Neural cell (in vitro differentiated cells): ENCODE measurements around the gene ALDOA. TPM values are rescaled to one million over a fixed set of nuclear protein-coding genes. Genes with fewer than 3 reads are reported as not detected.

Experiments
- H2AFZ ChIP-seq: fragments of 200-600, 300-800 bp; sonication (generic), shearing (Covaris generic); 2 replicates; pipeline ENCODE4 v1.6.0; 2014; ENCODE audit warnings: low read depth, mild to moderate bottlenecking, antibody characterized with exemption, low read length, moderate library complexity
- H3F3A ChIP-seq: fragments of 200-600 bp; shearing (Covaris generic); 2 replicates; pipeline ENCODE4 v1.6.1; 2016; ENCODE audit warnings: mild to moderate bottlenecking, moderate library complexity, mixed read lengths, antibody characterized with exemption, low read length; ENCODE audit not compliant: insufficient read depth, poor library complexity, severe bottlenecking
- H3K27ac ChIP-seq: fragments of 200-600, 300-800 bp; sonication (generic), shearing (Covaris generic); 2 replicates; pipeline ENCODE4 v1.5.1; 2014; ENCODE audit warnings: mild to moderate bottlenecking, low read length, moderate library complexity
- H3K27me3 ChIP-seq: fragments of 300-800, 200-600 bp; sonication (generic), shearing (Covaris generic); 2 replicates; pipeline ENCODE4 v1.6.0; 2014; ENCODE audit warnings: mild to moderate bottlenecking, low read depth, low read length, moderate library complexity; ENCODE audit not compliant: insufficient read depth
- H3K36me3 ChIP-seq: fragments of 300-800, 200-600 bp; sonication (generic), shearing (Covaris generic); 2 replicates; pipeline ENCODE4 v1.5.1; 2014; ENCODE audit warnings: mild to moderate bottlenecking, antibody characterized with exemption, low read length, moderate library complexity; ENCODE audit not compliant: insufficient read depth
- H3K4me2 ChIP-seq: fragments of 300-800, 200-600 bp; sonication (generic), shearing (Covaris generic); 2 replicates; pipeline ENCODE4 v1.6.0; 2014; ENCODE audit warnings: mild to moderate bottlenecking, low read length
- H3K4me3 ChIP-seq: fragments of 300-800, 200-600 bp; sonication (generic), shearing (Covaris generic); 2 replicates; pipeline ENCODE4 v1.5.1; 2014; ENCODE audit warnings: mild to moderate bottlenecking, low read length, moderate library complexity
- H3K79me2 ChIP-seq: fragments of 200-600 bp; shearing (Covaris generic); replicated peaks from 2 replicates; pipeline ENCODE4 v1.6.0; 2014; ENCODE audit warnings: mild to moderate bottlenecking, low read length, moderate library complexity; ENCODE audit not compliant: insufficient read depth
- H3K9ac ChIP-seq: fragments of 300-800, 200-600 bp; sonication (generic), shearing (Covaris generic); 2 replicates; pipeline ENCODE4 v1.6.1; 2016; ENCODE audit warnings: mild to moderate bottlenecking, low read length, mixed read lengths
- H3K9me2 ChIP-seq: fragments of 200-600 bp; shearing (Covaris generic); 2 replicates; pipeline ENCODE4 v1.6.1; 2016; ENCODE audit warnings: mild to moderate bottlenecking, low read length, mixed read lengths; ENCODE audit not compliant: insufficient read depth
- H3K9me3 ChIP-seq: fragments of 200-600, 300-800 bp; sonication (generic), shearing (Covaris generic); 2 replicates; pipeline ENCODE4 v1.6.1; 2016; ENCODE audit warnings: mild to moderate bottlenecking, mixed run types, low read length, moderate library complexity, mixed read lengths
- H4K20me1 ChIP-seq: fragments of 200-600 bp; shearing (Covaris generic); 2 replicates; pipeline ENCODE4 v1.6.1; 2016; ENCODE audit warnings: mild to moderate bottlenecking, mixed run types; ENCODE audit not compliant: insufficient read depth
- EP300 ChIP-seq: fragments of 450-650 bp; conservative IDR thresholded peaks from 2 replicates; pipeline ENCODE4 v1.6.1; 2014; ENCODE audit warnings: antibody characterized with exemption, mild to moderate bottlenecking, moderate library complexity; ENCODE audit not compliant: poor library complexity, severe bottlenecking
- EZH2 ChIP-seq: fragments of 200-600, 300-800 bp; shearing (Covaris generic), sonication (generic); IDR thresholded peaks from 2 replicates; pipeline ENCODE4 v1.6.1; 2014; ENCODE audit warnings: antibody characterized with exemption, low read length, borderline replicate concordance, mild to moderate bottlenecking; ENCODE audit not compliant: insufficient read depth, poor library complexity, severe bottlenecking
- MXI1 ChIP-seq: fragments of 450-650 bp; conservative IDR thresholded peaks from 2 replicates; pipeline ENCODE4 v1.6.1; 2014; ENCODE audit warnings: antibody characterized with exemption, mild to moderate bottlenecking; ENCODE audit not compliant: poor library complexity, severe bottlenecking
- POLR2AphosphoS5 ChIP-seq: IDR thresholded peaks from 2 replicates; pipeline ENCODE4 v1.6.1; 2012
- RAD21 ChIP-seq: fragments of 450-650 bp; conservative IDR thresholded peaks from 2 replicates; pipeline ENCODE4 v1.6.1; 2014; ENCODE audit warnings: antibody characterized with exemption, mild to moderate bottlenecking, moderate library complexity
- SMC3 ChIP-seq: fragments of 450-650 bp; conservative IDR thresholded peaks from 2 replicates; pipeline ENCODE4 v1.6.1; 2014; ENCODE audit warnings: antibody characterized with exemption, mild to moderate bottlenecking, moderate library complexity; ENCODE audit not compliant: poor library complexity
- TAF1 ChIP-seq: IDR thresholded peaks from 2 replicates; pipeline ENCODE4 v1.6.1; 2012; ENCODE audit warnings: low read depth
- polyA plus RNA-seq: library from polyadenylated mRNA; depleted of rRNA; stranded (reverse); fragments of >200 nt; gene quantifications from 2 replicates; pipeline ENCODE4 v1.2.3, GENCODE V29; 2014
- TF ChIP-seq, protein P1 (sequence below): fragments of 450-650 bp; IDR thresholded peaks from 2 replicates; pipeline ENCODE4 v1.5.1; 2014; ENCODE audit warnings: antibody characterized with exemption, mild to moderate bottlenecking, moderate library complexity; ENCODE audit not compliant: poor library complexity, severe bottlenecking
- TF ChIP-seq, protein P2 (sequence below): IDR thresholded peaks from 2 replicates; pipeline ENCODE4 v1.6.1; 2012; ENCODE audit warnings: borderline replicate concordance

Gene ALDOA
- polyA plus RNA-seq, 1 donor from 2014 or later, result 59.3 TPM

DNA sequence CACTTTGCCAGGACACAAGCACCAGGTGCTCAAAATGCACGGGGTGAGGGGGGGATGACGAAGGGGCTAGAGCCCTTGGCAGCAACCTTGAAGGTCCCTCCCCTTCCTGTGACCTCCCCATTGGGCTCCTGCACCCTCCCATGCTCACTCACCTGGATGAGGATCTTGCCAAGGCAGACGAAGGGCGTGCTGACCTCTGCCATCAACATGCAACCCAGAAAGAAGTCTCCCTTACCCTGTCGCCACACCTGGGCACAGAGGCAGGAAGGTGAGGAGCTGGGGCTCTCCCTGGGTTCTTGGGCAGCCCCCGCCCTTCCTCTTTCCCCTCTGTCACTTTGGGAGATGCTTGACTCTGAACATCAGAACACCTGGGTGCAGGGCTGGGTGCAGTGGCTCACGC is 40.0 kb upstream of the ALDOA start:
- TF ChIP-seq TAF1, result no peak
- no peak for TF ChIP-seq EZH2
- TF ChIP-seq, protein P1, sequence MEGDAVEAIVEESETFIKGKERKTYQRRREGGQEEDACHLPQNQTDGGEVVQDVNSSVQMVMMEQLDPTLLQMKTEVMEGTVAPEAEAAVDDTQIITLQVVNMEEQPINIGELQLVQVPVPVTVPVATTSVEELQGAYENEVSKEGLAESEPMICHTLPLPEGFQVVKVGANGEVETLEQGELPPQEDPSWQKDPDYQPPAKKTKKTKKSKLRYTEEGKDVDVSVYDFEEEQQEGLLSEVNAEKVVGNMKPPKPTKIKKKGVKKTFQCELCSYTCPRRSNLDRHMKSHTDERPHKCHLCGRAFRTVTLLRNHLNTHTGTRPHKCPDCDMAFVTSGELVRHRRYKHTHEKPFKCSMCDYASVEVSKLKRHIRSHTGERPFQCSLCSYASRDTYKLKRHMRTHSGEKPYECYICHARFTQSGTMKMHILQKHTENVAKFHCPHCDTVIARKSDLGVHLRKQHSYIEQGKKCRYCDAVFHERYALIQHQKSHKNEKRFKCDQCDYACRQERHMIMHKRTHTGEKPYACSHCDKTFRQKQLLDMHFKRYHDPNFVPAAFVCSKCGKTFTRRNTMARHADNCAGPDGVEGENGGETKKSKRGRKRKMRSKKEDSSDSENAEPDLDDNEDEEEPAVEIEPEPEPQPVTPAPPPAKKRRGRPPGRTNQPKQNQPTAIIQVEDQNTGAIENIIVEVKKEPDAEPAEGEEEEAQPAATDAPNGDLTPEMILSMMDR, result no peak
- TF ChIP-seq EP300, result no peak
- no peak for TF ChIP-seq MXI1
- no peak for TF ChIP-seq POLR2AphosphoS5
- TF ChIP-seq SMC3, result no peak
- TF ChIP-seq, protein P2, sequence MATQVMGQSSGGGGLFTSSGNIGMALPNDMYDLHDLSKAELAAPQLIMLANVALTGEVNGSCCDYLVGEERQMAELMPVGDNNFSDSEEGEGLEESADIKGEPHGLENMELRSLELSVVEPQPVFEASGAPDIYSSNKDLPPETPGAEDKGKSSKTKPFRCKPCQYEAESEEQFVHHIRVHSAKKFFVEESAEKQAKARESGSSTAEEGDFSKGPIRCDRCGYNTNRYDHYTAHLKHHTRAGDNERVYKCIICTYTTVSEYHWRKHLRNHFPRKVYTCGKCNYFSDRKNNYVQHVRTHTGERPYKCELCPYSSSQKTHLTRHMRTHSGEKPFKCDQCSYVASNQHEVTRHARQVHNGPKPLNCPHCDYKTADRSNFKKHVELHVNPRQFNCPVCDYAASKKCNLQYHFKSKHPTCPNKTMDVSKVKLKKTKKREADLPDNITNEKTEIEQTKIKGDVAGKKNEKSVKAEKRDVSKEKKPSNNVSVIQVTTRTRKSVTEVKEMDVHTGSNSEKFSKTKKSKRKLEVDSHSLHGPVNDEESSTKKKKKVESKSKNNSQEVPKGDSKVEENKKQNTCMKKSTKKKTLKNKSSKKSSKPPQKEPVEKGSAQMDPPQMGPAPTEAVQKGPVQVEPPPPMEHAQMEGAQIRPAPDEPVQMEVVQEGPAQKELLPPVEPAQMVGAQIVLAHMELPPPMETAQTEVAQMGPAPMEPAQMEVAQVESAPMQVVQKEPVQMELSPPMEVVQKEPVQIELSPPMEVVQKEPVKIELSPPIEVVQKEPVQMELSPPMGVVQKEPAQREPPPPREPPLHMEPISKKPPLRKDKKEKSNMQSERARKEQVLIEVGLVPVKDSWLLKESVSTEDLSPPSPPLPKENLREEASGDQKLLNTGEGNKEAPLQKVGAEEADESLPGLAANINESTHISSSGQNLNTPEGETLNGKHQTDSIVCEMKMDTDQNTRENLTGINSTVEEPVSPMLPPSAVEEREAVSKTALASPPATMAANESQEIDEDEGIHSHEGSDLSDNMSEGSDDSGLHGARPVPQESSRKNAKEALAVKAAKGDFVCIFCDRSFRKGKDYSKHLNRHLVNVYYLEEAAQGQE, result no peak
- TF ChIP-seq RAD21, result no peak
- Histone ChIP-seq H3K9me2 (no peaks in the 10 kb centered on the region), H3K79me2 (no peaks in the 10 kb centered on the region), H3K36me3 (no peaks in the 10 kb centered on the region), H3K9ac (no peak overlapping the region), H3F3A (no peaks in the 10 kb centered on the region), H3K4me3 (no peak overlapping the region), H3K27me3 (no peaks in the 10 kb centered on the region), H4K20me1 (no peaks in the 10 kb centered on the region), H2AFZ (no peak overlapping the region), H3K9me3 (no peaks in the 10 kb centered on the region), H3K27ac (no peak overlapping the region), H3K4me2 (no peak overlapping the region)

DNA sequence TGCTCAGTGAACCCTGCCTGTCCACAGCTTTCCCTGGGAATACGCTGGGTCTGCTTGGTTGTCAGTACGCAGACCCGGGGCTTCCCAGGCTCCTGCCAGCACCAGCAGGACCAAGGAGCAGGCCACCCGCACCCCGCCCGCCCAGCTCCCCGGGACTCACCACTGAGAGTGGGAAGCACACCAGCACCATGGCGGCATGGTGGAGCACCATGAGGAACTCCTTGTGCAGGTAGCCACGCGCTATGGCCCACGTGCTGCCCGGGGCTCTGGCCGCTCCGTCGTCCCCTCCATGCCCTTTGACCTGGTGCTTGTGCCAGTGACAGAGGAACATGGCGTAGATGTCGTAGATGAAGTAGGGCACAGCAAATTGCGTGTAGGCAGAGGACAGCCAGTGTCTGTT is 39.1 kb upstream of the ALDOA start:
- Histone ChIP-seq H3K27me3 (no peaks in the 10 kb centered on the region), H3K4me2 (no peak overlapping the region), H3K36me3 (no peaks in the 10 kb centered on the region), H3K79me2 (peaks cover 3% of the 10 kb centered on the region), H3K9me3 (no peaks in the 10 kb centered on the region), H3F3A (no peaks in the 10 kb centered on the region), H2AFZ (no peak overlapping the region), H3K27ac (no peak overlapping the region), H4K20me1 (no peaks in the 10 kb centered on the region), H3K9me2 (no peaks in the 10 kb centered on the region), H3K9ac (no peak overlapping the region), H3K4me3 (no peak overlapping the region)
- TF ChIP-seq EP300, result no peak
- no peak for TF ChIP-seq RAD21
- TF ChIP-seq SMC3, result no peak
- no peak for TF ChIP-seq POLR2AphosphoS5
- no peak for TF ChIP-seq EZH2
- no peak for TF ChIP-seq MXI1
- TF ChIP-seq TAF1, result no peak
